ENCODE results near the gene COPS4. TPM values are rescaled to one million over a fixed set of nuclear protein-coding genes. Genes with fewer than 3 reads are reported as not detected.

COPS4 gene
- polyA plus RNA-seq, 1 donor (not counting 4 experiments of a cell fraction or from before 2014, with no cell fraction given), result 50.2 TPM

DNA sequence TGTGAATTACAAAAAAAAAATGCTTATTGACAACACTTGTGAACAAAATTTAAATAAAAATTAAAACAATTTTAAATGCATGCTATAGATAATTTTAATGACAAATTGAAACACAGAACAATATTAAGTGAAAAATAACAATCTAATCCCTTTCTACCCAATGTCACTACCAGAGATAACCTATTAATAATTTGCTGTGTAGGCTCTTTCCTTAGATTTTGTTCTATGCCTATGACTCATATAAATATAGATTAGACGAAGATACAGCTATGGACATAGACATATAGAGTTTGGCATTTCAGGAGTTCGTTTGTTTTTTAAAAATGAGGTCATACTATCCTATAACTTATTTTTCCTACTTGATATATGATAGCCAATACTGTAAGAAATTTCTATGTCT is 61.4 kb downstream of the COPS4 start:
- no peak overlapping the region for H3K4me2 ChIP-seq (ENCODE audit: control insufficient read depth, extremely low read depth, insufficient read depth, low read depth, low read length)
- DNase-seq (ENCODE audit: low read depth, low spot score), result no peak
- dilution Hi-C loops (cut with MboI; ENCODE audit: extremely low pct_ligation_motif_present, low sequenced_read_pairs), result no loop called here
- no peak overlapping the region for H3K27ac ChIP-seq (ENCODE audit: control insufficient read depth, insufficient read depth, low read length)
- H3K4me3 ChIP-seq (ENCODE audit: control insufficient read depth in 2 of 3, extremely low read depth in 1 of 3, insufficient read depth in 2 of 3, low read depth in 1 of 3, low read length in 3 of 3), result no peak overlapping the region
- H3K9ac ChIP-seq (ENCODE audit: control insufficient read depth, extremely low read depth, insufficient read depth, low read length), result no peak overlapping the region
- H2AFZ ChIP-seq (ENCODE audit: control insufficient read depth, low read length), result no peak overlapping the region
- TF ChIP-seq, protein P1, sequence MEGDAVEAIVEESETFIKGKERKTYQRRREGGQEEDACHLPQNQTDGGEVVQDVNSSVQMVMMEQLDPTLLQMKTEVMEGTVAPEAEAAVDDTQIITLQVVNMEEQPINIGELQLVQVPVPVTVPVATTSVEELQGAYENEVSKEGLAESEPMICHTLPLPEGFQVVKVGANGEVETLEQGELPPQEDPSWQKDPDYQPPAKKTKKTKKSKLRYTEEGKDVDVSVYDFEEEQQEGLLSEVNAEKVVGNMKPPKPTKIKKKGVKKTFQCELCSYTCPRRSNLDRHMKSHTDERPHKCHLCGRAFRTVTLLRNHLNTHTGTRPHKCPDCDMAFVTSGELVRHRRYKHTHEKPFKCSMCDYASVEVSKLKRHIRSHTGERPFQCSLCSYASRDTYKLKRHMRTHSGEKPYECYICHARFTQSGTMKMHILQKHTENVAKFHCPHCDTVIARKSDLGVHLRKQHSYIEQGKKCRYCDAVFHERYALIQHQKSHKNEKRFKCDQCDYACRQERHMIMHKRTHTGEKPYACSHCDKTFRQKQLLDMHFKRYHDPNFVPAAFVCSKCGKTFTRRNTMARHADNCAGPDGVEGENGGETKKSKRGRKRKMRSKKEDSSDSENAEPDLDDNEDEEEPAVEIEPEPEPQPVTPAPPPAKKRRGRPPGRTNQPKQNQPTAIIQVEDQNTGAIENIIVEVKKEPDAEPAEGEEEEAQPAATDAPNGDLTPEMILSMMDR (optimal IDR thresholded peaks at IDR 0.05 in 1 of 3, IDR thresholded peaks at IDR 0.05 in 1 of 3, conservative IDR thresholded peaks at IDR 0.05 in 1 of 3; ENCODE audit: extremely low read depth in 1 of 3, insufficient read depth in 2 of 3, low read length in 3 of 3), result no peak
- TF ChIP-seq EZH2 (IDR thresholded peaks at IDR 0.05; ENCODE audit: low read length), result no peak
- no peaks in the 10 kb centered on the region for H3K36me3 ChIP-seq (ENCODE audit: control insufficient read depth in 2 of 2, extremely low read depth in 1 of 2, insufficient read depth in 2 of 2, low read length in 2 of 2)
- FAIRE-seq, result no peak
- H3K9me1 ChIP-seq (ENCODE audit: control insufficient read depth, extremely low read depth, insufficient read depth, low read length), result no peaks in the 10 kb centered on the region
- H3K27me3 ChIP-seq (ENCODE audit: control insufficient read depth, extremely low read depth, insufficient read depth, low read length), result no peaks in the 10 kb centered on the region
- no peaks in the 10 kb centered on the region for H3K4me1 ChIP-seq (ENCODE audit: control insufficient read depth, extremely low read depth, insufficient read depth, low read length)
- H3K9me3 ChIP-seq (ENCODE audit: control insufficient read depth, low read depth, low read length), result no peaks in the 10 kb centered on the region
- H4K20me1 ChIP-seq (ENCODE audit: control insufficient read depth, extremely low read depth, insufficient read depth, low read length), result no peaks in the 10 kb centered on the region
- no peaks in the 10 kb centered on the region for H3K79me2 ChIP-seq (ENCODE audit: control insufficient read depth, insufficient read depth, low read length)

- H3K79me2 ChIP-seq (ENCODE audit: control insufficient read depth, insufficient read depth, low read length), result no peaks in the 10 kb centered on the region
- no peak overlapping the region for H2AFZ ChIP-seq (ENCODE audit: control insufficient read depth, low read length)
- no peaks in the 10 kb centered on the region for H3K9me3 ChIP-seq (ENCODE audit: control insufficient read depth, low read depth, low read length)
- H4K20me1 ChIP-seq (ENCODE audit: control insufficient read depth, extremely low read depth, insufficient read depth, low read length), result no peaks in the 10 kb centered on the region
- H3K27me3 ChIP-seq (ENCODE audit: control insufficient read depth, extremely low read depth, insufficient read depth, low read length), result no peaks in the 10 kb centered on the region
- FAIRE-seq (no peak), DNase-seq (ENCODE audit: low read depth, low spot score) (no peak)
- no peaks in the 10 kb centered on the region for H3K36me3 ChIP-seq (ENCODE audit: control insufficient read depth in 2 of 2, extremely low read depth in 1 of 2, insufficient read depth in 2 of 2, low read length in 2 of 2)
- H3K9ac ChIP-seq (ENCODE audit: control insufficient read depth, extremely low read depth, insufficient read depth, low read length), result no peak overlapping the region
- H3K4me2 ChIP-seq (ENCODE audit: control insufficient read depth, extremely low read depth, insufficient read depth, low read depth, low read length), result no peak overlapping the region
- H3K4me1 ChIP-seq (ENCODE audit: control insufficient read depth, extremely low read depth, insufficient read depth, low read length), result no peaks in the 10 kb centered on the region
- H3K4me3 ChIP-seq (ENCODE audit: control insufficient read depth in 2 of 3, extremely low read depth in 1 of 3, insufficient read depth in 2 of 3, low read depth in 1 of 3, low read length in 3 of 3), result no peak overlapping the region
- TF ChIP-seq EZH2 (IDR thresholded peaks at IDR 0.05; ENCODE audit: low read length), result no peak
- TF ChIP-seq, protein P1 (optimal IDR thresholded peaks at IDR 0.05 in 1 of 3, IDR thresholded peaks at IDR 0.05 in 1 of 3, conservative IDR thresholded peaks at IDR 0.05 in 1 of 3; ENCODE audit: extremely low read depth in 1 of 3, insufficient read depth in 2 of 3, low read length in 3 of 3), result no peak
- dilution Hi-C loops (cut with MboI; ENCODE audit: extremely low pct_ligation_motif_present, low sequenced_read_pairs), result no loop called here
- H3K9me1 ChIP-seq (ENCODE audit: control insufficient read depth, extremely low read depth, insufficient read depth, low read length), result no peaks in the 10 kb centered on the region
- H3K27ac ChIP-seq (ENCODE audit: control insufficient read depth, insufficient read depth, low read length), result no peak overlapping the region
Observed at GRCh38 chr4:83104991-83105390, 70.0 kb downstream of the COPS4 start.
